SU-DHL-6 (cell line): ENCODE results near the gene EVL.

ENCODE experiments used
- H2AFZ ChIP-seq: fragments of 200-600 bp; sonication (generic); 2 replicates; pipeline ENCODE4 v1.6.1; 2014; ENCODE audit warnings: low read depth, mild to moderate bottlenecking, moderate library complexity, mixed read lengths, antibody characterized with exemption, low read length; ENCODE audit not compliant: severe bottlenecking
- H3F3A ChIP-seq: fragments of 200-600 bp; shearing (Covaris generic); 2 replicates; pipeline ENCODE4 v1.6.0; 2016; ENCODE audit warnings: antibody characterized with exemption, mild to moderate bottlenecking; ENCODE audit not compliant: insufficient read depth
- H3K27ac ChIP-seq: fragments of 200-600 bp; sonication (generic); 2 replicates; pipeline ENCODE4 v1.5.1; 2016; ENCODE audit warnings: low read depth, mild to moderate bottlenecking, low read length, moderate library complexity, mixed read lengths
- H3K27me3 ChIP-seq: fragments of 200-600 bp; sonication (generic), shearing (Covaris generic); 2 replicates; pipeline ENCODE4 v1.6.0; 2014; ENCODE audit warnings: mild to moderate bottlenecking, low read length
- H3K36me3 ChIP-seq: fragments of 200-600 bp; sonication (generic); 2 replicates; pipeline ENCODE4 v1.6.1; 2014; ENCODE audit warnings: mild to moderate bottlenecking, low read length, mixed read lengths
- H3K4me2 ChIP-seq: fragments of 300-600, 200-600 bp; shearing (Covaris generic), sonication (generic); 2 replicates; pipeline ENCODE4 v1.6.0; 2014; ENCODE audit warnings: low read length, low read depth, mild to moderate bottlenecking; ENCODE audit not compliant: poor library complexity, severe bottlenecking
- H3K4me3 ChIP-seq: fragments of 200-600 bp; sonication (generic); 2 replicates; pipeline ENCODE4 v1.5.1; 2014; ENCODE audit warnings: antibody characterized with exemption, low read length, mild to moderate bottlenecking, mixed read lengths; ENCODE audit not compliant: insufficient read depth, poor library complexity, severe bottlenecking
- H3K79me2 ChIP-seq: fragments of 200-600 bp; sonication (generic); 2 replicates; pipeline ENCODE4 v1.6.1; 2014; ENCODE audit warnings: mild to moderate bottlenecking, low read length, moderate library complexity; ENCODE audit not compliant: insufficient read depth
- H3K9ac ChIP-seq: fragments of 200-600 bp; sonication (generic); 2 replicates; pipeline ENCODE4 v1.7.0; 2014; ENCODE audit warnings: mild to moderate bottlenecking, low read length
- H3K9me2 ChIP-seq: fragments of 200-600 bp; sonication (generic); replicated peaks from 2 replicates; pipeline ENCODE4 v1.6.1; 2014; ENCODE audit warnings: low read length; ENCODE audit not compliant: insufficient read depth
- H3K9me3 ChIP-seq: fragments of 200-600 bp; sonication (generic); 2 replicates; pipeline ENCODE4 v1.6.1; 2014; ENCODE audit warnings: low read length, mixed read lengths; ENCODE audit not compliant: insufficient read depth
- H4K20me1 ChIP-seq: fragments of 200-600 bp; sonication (generic); 2 replicates; pipeline ENCODE4 v1.6.1; 2014; ENCODE audit warnings: low read depth, mild to moderate bottlenecking, antibody characterized with exemption, low read length, moderate library complexity, mixed read lengths
- CTCF ChIP-seq: fragments of 200-600 bp; sonication (generic); IDR thresholded peaks from one replicate; pipeline ENCODE4 v1.5.1; 2017; ENCODE audit warnings: antibody characterized with exemption, mild to moderate bottlenecking, low read length, moderate library complexity; ENCODE audit not compliant: insufficient read depth, poor library complexity, severe bottlenecking
- EZH2phosphoT487 ChIP-seq: fragments of 200-600 bp; sonication (generic), shearing (Covaris generic); conservative IDR thresholded peaks from 2 replicates; pipeline ENCODE4 v1.6.1; 2018; ENCODE audit warnings: mild to moderate bottlenecking, antibody characterized with exemption, low read length, moderate library complexity, mixed read lengths

EVL gene

GRCh38 chr14:100148837-100149731 lies 83.9 kb downstream of the EVL start:
- Histone ChIP-seq H3K4me3 (no peak overlapping the region), H3K27ac (no peak overlapping the region), H3K9me2 (no peaks in the 10 kb centered on the region), H3K4me2 (no peak overlapping the region), H4K20me1 (no peaks in the 10 kb centered on the region), H3K36me3 (no peaks in the 10 kb centered on the region), H2AFZ (no peak overlapping the region), H3K27me3 (no peaks in the 10 kb centered on the region), H3K79me2 (no peaks in the 10 kb centered on the region), H3K9ac (no peak overlapping the region), H3F3A (no peaks in the 10 kb centered on the region), H3K9me3 (no peaks in the 10 kb centered on the region)
- no peak for TF ChIP-seq EZH2phosphoT487
- no peak for TF ChIP-seq CTCF

- Histone ChIP-seq H3K79me2 (no peaks in the 10 kb centered on the region), H4K20me1 (no peaks in the 10 kb centered on the region), H3K9me2 (no peaks in the 10 kb centered on the region), H3K36me3 (no peaks in the 10 kb centered on the region), H3K27ac (no peak overlapping the region), H2AFZ (no peak overlapping the region), H3K9ac (no peak overlapping the region), H3K4me3 (no peak overlapping the region), H3K4me2 (no peak overlapping the region), H3K9me3 (no peaks in the 10 kb centered on the region), H3K27me3 (no peaks in the 10 kb centered on the region), H3F3A (no peaks in the 10 kb centered on the region)
- TF ChIP-seq EZH2phosphoT487 (no peak), CTCF (no peak)
Observed at GRCh38 chr14:100149851-100150611, 84.8 kb downstream of the EVL start.

- Histone ChIP-seq H3K4me2 (no peak overlapping the region), H3K36me3 (no peaks in the 10 kb centered on the region), H3K9me2 (no peaks in the 10 kb centered on the region), H3K27me3 (no peaks in the 10 kb centered on the region), H4K20me1 (no peaks in the 10 kb centered on the region), H2AFZ (no peak overlapping the region), H3K9ac (no peak overlapping the region), H3K9me3 (no peaks in the 10 kb centered on the region), H3K27ac (no peak overlapping the region), H3F3A (no peaks in the 10 kb centered on the region), H3K79me2 (no peaks in the 10 kb centered on the region), H3K4me3 (no peak overlapping the region)
- TF ChIP-seq CTCF: no peak
Observed at GRCh38 chr14:100150932-100151587, 85.8 kb downstream of the EVL start.
